ENCODE data around the gene PCDHAC2. TPM values are rescaled to one million over a fixed set of nuclear protein-coding genes. Genes with fewer than 3 reads are reported as not detected.

PCDHAC2 gene
- total RNA-seq, 1 experiment from 2014 or later, result 3.4 TPM

DNA sequence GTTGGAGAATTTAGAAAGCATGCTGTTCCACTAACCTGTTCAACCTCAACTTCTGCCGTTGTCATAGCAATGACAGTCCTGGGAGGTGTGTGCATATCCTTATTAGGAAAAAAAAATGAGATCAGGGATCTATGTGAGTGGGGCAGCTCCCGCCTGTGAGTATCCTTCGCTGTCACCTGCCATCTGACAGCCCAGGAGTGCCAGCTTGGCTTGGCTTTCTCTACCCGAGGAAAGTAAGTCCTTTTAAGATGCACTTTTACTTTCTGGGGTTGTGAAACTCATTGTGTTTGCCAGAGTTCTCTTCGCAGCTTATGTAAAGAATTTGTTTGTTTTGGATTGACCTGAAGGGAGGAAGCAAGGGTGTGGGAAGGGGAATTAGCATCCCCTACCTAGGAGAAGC, 21.8 kb downstream of the PCDHAC2 start:
- POLR2A ChIA-PET (ENCODE audit: unreplicated experiment), result interaction anchor here (0.6 kb wide), 1 partner anchor 22 kb away, joined by 3 read pairs; the partner anchor contains the start of gene PCDHAC2
- no peak overlapping the region for H3K27ac ChIP-seq
- TF ChIP-seq EZH2 (IDR thresholded peaks at IDR 0.05; ENCODE audit: low read depth), result no peak
- TF ChIP-seq CTCF (conservative IDR thresholded peaks at IDR 0.05), result no peak
- H3K79me2 ChIP-seq (ENCODE audit: low read depth), result no peaks in the 10 kb centered on the region
- intact Hi-C loops (cut with micrococcal nuclease; ENCODE audit: unreplicated experiment), result loop anchor here (1.0 to 5.0 kb wide), 2 partner anchors 16 to 61 kb away; partner anchors contain the start of gene PCDHAC1
- CTCF ChIA-PET, result interaction anchor here (0.6 kb wide), 1 partner anchor 986 kb away, joined by 7 read pairs; no protein-coding TSS in a partner anchor
- H3F3A ChIP-seq (ENCODE audit: insufficient read depth, low read depth), result no peaks in the 10 kb centered on the region
- H3K4me2 ChIP-seq, result 0 out of 2 replicates have a peak overlapping the region, but pooled peaks have one; percentile 21
- DNase-seq, result peak; percentile 33 to 68
- H3K9me3 ChIP-seq (ENCODE audit: insufficient read depth, low read depth), result no peaks in the 10 kb centered on the region
- no peak overlapping the region for H2AFZ ChIP-seq
- no peaks in the 10 kb centered on the region for H3K9me2 ChIP-seq (ENCODE audit: insufficient read depth)
- BruUV-seq (replicated peaks), result no TSS peak
- no peaks in the 10 kb centered on the region for H3K4me1 ChIP-seq (replicated peaks; ENCODE audit: insufficient read depth)
- H4K20me1 ChIP-seq (ENCODE audit: insufficient read depth), result no peaks in the 10 kb centered on the region
- H3K36me3 ChIP-seq (ENCODE audit: low read depth), result no peaks in the 10 kb centered on the region
- no peaks in the 10 kb centered on the region for H3K27me3 ChIP-seq (ENCODE audit: insufficient read depth, low read depth)
- H3K4me3 ChIP-seq, result no peak overlapping the region

GRCh38 chr5:140988608-140989007, 22.3 kb downstream of the PCDHAC2 start:
- ChIA-PET POLR2A (ENCODE audit: unreplicated experiment) (interaction anchor here (0.5 to 1.1 kb wide), 4 partner anchors 15 to 604 kb away, joined by 6 to 13 read pairs (median 8); partner anchors contain the start of gene TAF7), CTCF (interaction anchor here (0.6 kb wide), 1 partner anchor 987 kb away, joined by 7 read pairs; no protein-coding TSS in a partner anchor)
- peak; percentile 12 to 51 for DNase-seq
- intact Hi-C loops (cut with micrococcal nuclease; ENCODE audit: unreplicated experiment), result loop anchor here (1.0 to 5.0 kb wide), 2 partner anchors 16 to 61 kb away; partner anchors contain the start of gene PCDHAC1
- Histone ChIP-seq H3K79me2 (ENCODE audit: low read depth) (no peaks in the 10 kb centered on the region), H3K4me2 (peak overlapping the region; percentile 21; the same call in 1 of the 2 replicates), H3K9me2 (ENCODE audit: insufficient read depth) (no peaks in the 10 kb centered on the region), H3K27me3 (ENCODE audit: insufficient read depth, low read depth) (no peaks in the 10 kb centered on the region), H4K20me1 (ENCODE audit: insufficient read depth) (no peaks in the 10 kb centered on the region), H3F3A (ENCODE audit: insufficient read depth, low read depth) (no peaks in the 10 kb centered on the region), H3K36me3 (ENCODE audit: low read depth) (no peaks in the 10 kb centered on the region), H3K9me3 (ENCODE audit: insufficient read depth, low read depth) (no peaks in the 10 kb centered on the region), H3K4me1 (replicated peaks; ENCODE audit: insufficient read depth) (no peaks in the 10 kb centered on the region), H2AFZ (no peak overlapping the region), H3K4me3 (no peak overlapping the region), H3K27ac (peak overlapping the region; percentile 52)
- no TSS peak for BruUV-seq (replicated peaks)
- TF ChIP-seq CTCF (conservative IDR thresholded peaks at IDR 0.05) (no peak), EZH2 (IDR thresholded peaks at IDR 0.05; ENCODE audit: low read depth) (no peak)

DNA sequence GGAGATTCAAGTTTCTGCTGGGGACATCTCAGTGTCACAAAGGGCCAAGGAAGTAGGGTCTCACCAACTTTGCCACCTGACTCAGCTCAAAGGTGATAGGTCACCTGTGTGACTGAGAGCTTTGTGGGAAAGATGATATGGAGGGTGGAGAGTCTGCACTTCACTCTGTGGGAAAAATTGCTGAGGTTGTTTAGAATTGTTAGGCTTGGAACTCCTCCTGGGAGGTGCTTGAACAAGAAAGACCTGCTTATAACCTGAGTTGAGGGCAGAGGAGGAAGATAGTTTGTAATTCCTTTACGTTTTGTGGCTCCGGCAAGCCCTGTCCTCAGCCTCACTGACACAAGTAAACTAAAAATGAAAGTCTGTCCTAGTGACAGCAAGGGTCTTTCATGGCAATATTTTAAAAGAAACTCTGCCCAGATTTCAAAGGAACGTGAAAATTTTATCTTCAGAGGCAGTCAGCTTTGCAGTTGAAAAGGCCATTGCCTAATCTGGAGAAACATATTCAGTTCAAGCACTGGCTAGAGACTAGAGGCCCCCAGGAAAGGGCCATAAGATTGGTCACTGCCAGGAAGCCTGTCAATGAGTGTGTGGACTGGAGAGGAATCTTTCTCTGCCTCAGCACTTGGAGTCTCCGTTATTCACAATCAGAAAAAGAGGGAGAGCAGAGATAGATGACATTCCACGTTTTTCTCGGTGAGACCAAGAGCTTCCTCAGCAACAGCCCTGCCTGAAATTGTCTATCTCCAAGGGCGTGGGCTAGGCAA, 23.2 kb downstream of the PCDHAC2 start:
- no peaks in the 10 kb centered on the region for H3K4me1 ChIP-seq (replicated peaks; ENCODE audit: insufficient read depth)
- no peaks in the 10 kb centered on the region for H3F3A ChIP-seq (ENCODE audit: insufficient read depth, low read depth)
- peak; percentile 34 to 77 for DNase-seq
- intact Hi-C loops (cut with micrococcal nuclease; ENCODE audit: unreplicated experiment), result loop anchor here (5.0 kb wide), 1 partner anchor 62 kb away; the partner anchor contains the start of gene PCDHAC1
- ChIA-PET POLR2A (ENCODE audit: unreplicated experiment) (interaction anchor here (0.5 to 1.1 kb wide), 3 partner anchors 15 to 603 kb away, joined by 7 to 13 read pairs (median 10); partner anchors contain the start of gene TAF7), CTCF (interaction anchor here (1.7 kb wide), 1 partner anchor 50 kb away, joined by 6 read pairs; no protein-coding TSS in a partner anchor)
- no peaks in the 10 kb centered on the region for H3K27me3 ChIP-seq (ENCODE audit: insufficient read depth, low read depth)
- H3K36me3 ChIP-seq (ENCODE audit: low read depth), result no peaks in the 10 kb centered on the region
- H3K4me3 ChIP-seq, result no peak overlapping the region
- no peaks in the 10 kb centered on the region for H4K20me1 ChIP-seq (ENCODE audit: insufficient read depth)
- H3K9me3 ChIP-seq (ENCODE audit: insufficient read depth, low read depth), result no peaks in the 10 kb centered on the region
- no peaks in the 10 kb centered on the region for H3K9me2 ChIP-seq (ENCODE audit: insufficient read depth)
- H3K4me2 ChIP-seq, result peak overlapping the region; percentile 21; the same call in 1 of the 2 replicates
- peak overlapping the region; percentile 52 for H3K27ac ChIP-seq
- TSS peak; percentile 84 for BruUV-seq (replicated peaks)
- no peak overlapping the region for H2AFZ ChIP-seq
- TF ChIP-seq EZH2 (IDR thresholded peaks at IDR 0.05; ENCODE audit: low read depth), result no peak
- TF ChIP-seq CTCF (conservative IDR thresholded peaks at IDR 0.05), result no peak
- H3K79me2 ChIP-seq (ENCODE audit: low read depth), result no peaks in the 10 kb centered on the region

Data from PC-9 (cell line).